K562 (cell line): ENCODE results near the gene LIFR.

Experiments used
- USF2 ChIP-seq: sonication (generic); formaldehyde crosslinking; IDR thresholded peaks from 2 replicates; pipeline ENCODE4 v1.5.0; 2020; ENCODE audit warnings: missing genetic modification reagents
- ZBTB33 ChIP-seq: sonication (generic); formaldehyde crosslinking; IDR thresholded peaks from 2 replicates; pipeline ENCODE4 v1.8.1; 2023; ENCODE audit warnings: mild to moderate bottlenecking, missing genetic modification reagents

- TF ChIP-seq ZBTB33 (CRISPR knock-in tag) (no peak), USF2 (no peak)
Observed at GRCh38 chr5:38581597-38581996, 25.2 kb upstream of the LIFR start.
